PC-9 (cell line): ENCODE results near the gene OXCT1.

ENCODE experiments used
- CTCF ChIP-seq: fragments of 200-600 bp; sonication (generic); conservative IDR thresholded peaks from 2 replicates; pipeline ENCODE4 v1.6.1; 2017; ENCODE audit warnings: mixed run types, antibody characterized with exemption, mild to moderate bottlenecking, moderate library complexity
- EZH2 ChIP-seq: fragments of 200-600 bp; sonication (generic); IDR thresholded peaks from 2 replicates; pipeline ENCODE4 v1.8.0; 2017; ENCODE audit warnings: antibody characterized with exemption, low read depth

GRCh38 chr5:41878173-41878572 is 7.9 kb upstream of the OXCT1 start:
- TF ChIP-seq CTCF = no peak
- no peak for TF ChIP-seq EZH2
